Measurements from ENCODE around the gene PTPRD.

PTPRD gene

DNA sequence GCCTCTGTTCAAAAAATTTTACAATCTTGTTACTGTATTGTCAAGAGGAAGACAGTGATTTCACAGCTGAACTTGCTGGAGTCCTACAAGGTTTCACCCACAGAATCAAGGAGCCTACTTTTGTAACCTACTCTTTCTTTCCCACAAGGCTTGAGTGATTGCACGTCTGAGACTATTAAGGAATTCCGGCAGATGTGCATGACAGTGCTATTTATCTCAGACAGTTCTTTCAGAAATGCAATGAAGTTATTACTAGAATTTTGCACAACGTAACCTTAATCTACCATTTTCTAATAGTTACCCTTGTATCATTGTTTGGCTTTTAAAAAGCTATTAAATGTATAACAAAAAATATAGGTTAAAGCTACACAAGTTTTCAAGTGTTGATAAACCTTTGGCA is 400.1 kb downstream of the PTPRD start:
- TF ChIP-seq, protein P1, sequence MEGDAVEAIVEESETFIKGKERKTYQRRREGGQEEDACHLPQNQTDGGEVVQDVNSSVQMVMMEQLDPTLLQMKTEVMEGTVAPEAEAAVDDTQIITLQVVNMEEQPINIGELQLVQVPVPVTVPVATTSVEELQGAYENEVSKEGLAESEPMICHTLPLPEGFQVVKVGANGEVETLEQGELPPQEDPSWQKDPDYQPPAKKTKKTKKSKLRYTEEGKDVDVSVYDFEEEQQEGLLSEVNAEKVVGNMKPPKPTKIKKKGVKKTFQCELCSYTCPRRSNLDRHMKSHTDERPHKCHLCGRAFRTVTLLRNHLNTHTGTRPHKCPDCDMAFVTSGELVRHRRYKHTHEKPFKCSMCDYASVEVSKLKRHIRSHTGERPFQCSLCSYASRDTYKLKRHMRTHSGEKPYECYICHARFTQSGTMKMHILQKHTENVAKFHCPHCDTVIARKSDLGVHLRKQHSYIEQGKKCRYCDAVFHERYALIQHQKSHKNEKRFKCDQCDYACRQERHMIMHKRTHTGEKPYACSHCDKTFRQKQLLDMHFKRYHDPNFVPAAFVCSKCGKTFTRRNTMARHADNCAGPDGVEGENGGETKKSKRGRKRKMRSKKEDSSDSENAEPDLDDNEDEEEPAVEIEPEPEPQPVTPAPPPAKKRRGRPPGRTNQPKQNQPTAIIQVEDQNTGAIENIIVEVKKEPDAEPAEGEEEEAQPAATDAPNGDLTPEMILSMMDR (IDR thresholded peaks at IDR 0.05; ENCODE audit: control insufficient read depth, insufficient read depth, low read depth, low read length, missing control alignments), result no peak
- no peak overlapping the region for H3K4me3 ChIP-seq (ENCODE audit: control insufficient read depth, low read depth, low read length)
- no peak for DNase-seq (ENCODE audit: low read depth)

DNA sequence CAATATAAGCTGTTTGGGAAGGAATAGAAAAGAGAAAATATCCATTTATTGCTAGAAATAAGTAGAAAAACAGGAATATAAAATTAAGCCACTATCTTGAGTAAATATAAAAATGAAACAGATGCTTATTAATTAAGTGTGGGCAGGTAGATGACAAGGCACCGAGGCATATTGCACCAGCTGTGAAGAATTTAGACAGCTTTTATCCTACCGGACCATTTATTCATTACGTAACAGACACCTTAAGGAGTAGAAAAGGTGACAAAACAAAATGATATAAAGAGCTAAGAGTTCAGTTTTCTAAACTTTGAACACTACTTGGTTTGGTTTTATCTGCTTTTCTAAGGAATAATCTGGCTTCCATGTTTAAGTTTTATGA is 404.1 kb downstream of the PTPRD start:
- no peak overlapping the region for H3K4me3 ChIP-seq (ENCODE audit: control insufficient read depth, low read depth, low read length)
- TF ChIP-seq, protein P1 (IDR thresholded peaks at IDR 0.05; ENCODE audit: control insufficient read depth, insufficient read depth, low read depth, low read length, missing control alignments), result no peak
- no peak for DNase-seq (ENCODE audit: low read depth)

DNA sequence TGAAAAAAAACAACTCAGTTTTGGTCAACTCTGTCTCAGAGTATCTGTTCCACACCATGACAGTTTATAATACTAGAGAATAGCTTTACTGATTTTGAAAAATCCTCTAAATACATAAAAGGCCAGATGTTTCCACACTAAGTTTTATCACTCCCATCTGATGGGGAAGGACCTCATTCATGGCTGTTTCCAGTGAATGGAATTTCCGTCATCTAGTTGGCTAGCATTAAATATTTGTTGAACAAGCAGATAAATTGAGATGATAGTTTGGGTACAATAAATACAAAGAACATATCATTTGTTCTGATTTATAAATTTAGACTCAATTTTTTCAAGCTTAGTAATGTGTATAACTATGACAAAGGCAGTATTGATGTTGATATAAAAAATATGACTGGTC is 408.5 kb downstream of the PTPRD start:
- DNase-seq (ENCODE audit: low read depth), result no peak
- H3K4me3 ChIP-seq (ENCODE audit: control insufficient read depth, low read depth, low read length), result no peak overlapping the region
- TF ChIP-seq, protein P1 (IDR thresholded peaks at IDR 0.05; ENCODE audit: control insufficient read depth, insufficient read depth, low read depth, low read length, missing control alignments), result no peak

DNA sequence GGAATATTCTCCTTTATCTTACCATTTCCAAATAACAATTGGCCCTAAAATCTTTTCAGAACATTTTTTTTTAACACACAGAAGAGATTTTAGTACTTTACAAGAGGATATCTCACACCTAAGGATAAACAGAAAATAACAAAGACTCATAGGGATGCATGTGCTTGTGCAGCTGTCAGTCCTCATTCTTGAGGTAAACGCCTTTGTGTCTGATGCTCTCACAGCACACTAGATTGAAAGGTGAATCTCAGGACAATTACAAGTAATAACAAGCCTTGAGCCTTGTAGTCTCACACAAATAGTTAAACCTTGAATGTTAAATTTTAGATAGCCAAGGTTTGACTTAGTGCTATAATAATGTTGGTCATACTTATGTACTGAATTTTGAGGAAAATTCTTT is 439.2 kb downstream of the PTPRD start:
- H3K4me3 ChIP-seq (ENCODE audit: control insufficient read depth, low read depth, low read length), result no peak overlapping the region
- DNase-seq (ENCODE audit: low read depth), result no peak
- TF ChIP-seq, protein P1 (IDR thresholded peaks at IDR 0.05; ENCODE audit: control insufficient read depth, insufficient read depth, low read depth, low read length, missing control alignments), result no peak

DNA sequence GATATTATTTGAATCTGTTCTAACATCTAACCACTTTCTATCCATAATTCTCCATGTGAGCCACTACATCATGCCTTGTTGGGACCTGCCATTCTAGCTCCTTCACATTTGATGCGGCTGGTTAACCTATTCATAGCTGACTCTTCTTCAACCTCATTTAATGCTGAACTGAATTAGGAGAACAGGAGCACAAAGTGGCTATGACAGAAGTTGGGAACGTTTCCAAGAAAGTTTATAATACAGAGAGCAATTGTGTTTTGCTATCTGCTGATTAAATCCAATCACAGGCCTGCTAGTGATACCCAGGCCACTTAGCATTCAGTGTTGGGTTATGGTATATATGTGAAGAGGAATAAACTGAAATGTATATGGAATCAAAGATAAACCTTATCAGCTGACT is 440.3 kb downstream of the PTPRD start:
- H3K4me3 ChIP-seq (ENCODE audit: control insufficient read depth, low read depth, low read length), result no peak overlapping the region
- no peak for DNase-seq (ENCODE audit: low read depth)
- TF ChIP-seq, protein P1 (IDR thresholded peaks at IDR 0.05; ENCODE audit: control insufficient read depth, insufficient read depth, low read depth, low read length, missing control alignments), result no peak

DNA sequence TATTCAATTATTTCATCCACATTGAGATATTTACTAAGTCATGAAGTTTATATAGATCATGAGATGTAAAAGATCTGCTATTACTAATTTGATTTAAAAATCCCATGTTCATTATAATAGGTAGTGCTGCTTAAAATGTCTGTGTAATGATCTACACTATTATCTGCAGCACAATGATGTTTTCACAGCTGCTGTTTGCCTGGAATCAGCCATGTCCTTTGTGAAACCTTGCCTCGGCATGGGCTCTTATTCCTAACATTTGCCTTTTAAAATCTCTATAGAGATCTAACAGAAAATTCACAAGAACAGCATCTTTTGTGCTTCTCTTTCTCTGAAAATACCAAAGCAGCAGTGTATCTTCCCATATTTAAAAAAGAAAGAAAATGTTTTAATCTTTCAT is 444.6 kb downstream of the PTPRD start:
- TF ChIP-seq, protein P1 (IDR thresholded peaks at IDR 0.05; ENCODE audit: control insufficient read depth, insufficient read depth, low read depth, low read length, missing control alignments), result no peak
- no peak overlapping the region for H3K4me3 ChIP-seq (ENCODE audit: control insufficient read depth, low read depth, low read length)
- no peak for DNase-seq (ENCODE audit: low read depth)

DNA sequence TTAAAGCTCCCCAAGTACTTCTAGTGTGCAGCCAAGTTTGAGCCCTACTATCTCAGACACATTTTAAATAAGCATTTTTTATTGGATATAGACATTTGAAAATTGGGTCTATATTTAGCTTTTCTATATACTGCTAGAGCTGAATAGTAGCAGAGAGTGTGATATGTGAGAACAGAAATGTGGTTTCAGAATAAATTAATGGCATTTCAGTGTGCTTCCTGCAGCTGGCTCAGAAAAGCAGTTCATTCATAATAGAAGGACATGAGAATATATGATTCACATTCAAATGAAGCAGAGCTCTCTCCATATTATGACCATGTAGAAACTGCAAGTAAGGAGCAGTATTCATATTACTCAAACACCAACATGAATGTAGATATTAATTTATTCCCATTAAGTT is 464.0 kb downstream of the PTPRD start:
- TF ChIP-seq, protein P1 (IDR thresholded peaks at IDR 0.05; ENCODE audit: control insufficient read depth, insufficient read depth, low read depth, low read length, missing control alignments), result no peak
- no peak overlapping the region for H3K4me3 ChIP-seq (ENCODE audit: control insufficient read depth, low read depth, low read length)
- no peak for DNase-seq (ENCODE audit: low read depth)
